GM19239 (cell line): ENCODE data around the gene TRIM47.
A peak's percentile ranks its signal among the peaks of the same experiment; 100 is the strongest.

ENCODE experiments used
- DNase-seq: peaks from one replicate; pipeline ENCODE4 v3.0.0; 2011; ENCODE audit warnings: low spot score; ENCODE audit not compliant: insufficient read length
- FAIRE-seq: peaks from 2 replicates; lab custom pipeline; 2011; peaks lifted over from hg19 to GRCh38; lab: Jason Lieb, UNC

The TRIM47 gene

DNA sequence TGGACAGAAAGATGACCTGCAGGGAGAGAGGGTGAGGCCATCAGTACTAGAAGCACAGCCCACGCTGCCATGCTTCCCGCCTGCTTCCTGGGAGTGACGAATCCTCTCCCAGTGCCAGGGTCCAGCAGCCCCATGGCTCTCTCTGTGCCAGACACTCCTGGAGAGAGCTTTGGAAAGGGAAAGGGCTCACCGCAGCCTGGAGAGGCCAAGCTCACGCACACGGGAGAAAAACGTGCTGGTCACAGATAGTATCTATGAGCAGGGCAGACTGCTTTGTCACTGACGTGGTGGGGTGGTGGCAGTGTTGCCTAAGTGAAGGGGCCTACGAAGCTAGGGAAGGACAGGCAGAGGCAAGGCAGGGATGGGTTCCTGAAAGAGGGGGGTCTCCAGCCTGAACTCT lies 28.7 kb downstream of the TRIM47 start:
- FAIRE-seq, result no peak
- DNase-seq, result no peak

DNA sequence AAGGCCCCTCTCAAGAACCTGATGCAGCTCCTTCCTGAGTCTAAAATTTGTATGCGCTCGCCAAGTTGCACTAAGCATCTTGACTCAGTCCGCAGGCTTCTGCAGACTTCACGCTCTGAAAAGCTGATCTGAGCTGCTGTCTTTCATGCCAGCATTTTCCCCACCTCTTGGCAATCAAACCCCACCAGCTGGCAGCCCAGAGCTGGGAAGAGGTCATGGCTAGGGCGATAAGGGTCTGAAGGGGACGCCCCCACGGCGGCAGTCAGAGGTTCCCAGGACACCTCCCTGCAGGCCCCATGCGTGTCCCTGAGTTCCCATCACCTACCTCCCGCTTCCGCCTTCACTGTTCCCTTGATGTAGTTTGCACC lies 29.1 kb downstream of the TRIM47 start:
- FAIRE-seq (no peak), DNase-seq (no peak)

DNA sequence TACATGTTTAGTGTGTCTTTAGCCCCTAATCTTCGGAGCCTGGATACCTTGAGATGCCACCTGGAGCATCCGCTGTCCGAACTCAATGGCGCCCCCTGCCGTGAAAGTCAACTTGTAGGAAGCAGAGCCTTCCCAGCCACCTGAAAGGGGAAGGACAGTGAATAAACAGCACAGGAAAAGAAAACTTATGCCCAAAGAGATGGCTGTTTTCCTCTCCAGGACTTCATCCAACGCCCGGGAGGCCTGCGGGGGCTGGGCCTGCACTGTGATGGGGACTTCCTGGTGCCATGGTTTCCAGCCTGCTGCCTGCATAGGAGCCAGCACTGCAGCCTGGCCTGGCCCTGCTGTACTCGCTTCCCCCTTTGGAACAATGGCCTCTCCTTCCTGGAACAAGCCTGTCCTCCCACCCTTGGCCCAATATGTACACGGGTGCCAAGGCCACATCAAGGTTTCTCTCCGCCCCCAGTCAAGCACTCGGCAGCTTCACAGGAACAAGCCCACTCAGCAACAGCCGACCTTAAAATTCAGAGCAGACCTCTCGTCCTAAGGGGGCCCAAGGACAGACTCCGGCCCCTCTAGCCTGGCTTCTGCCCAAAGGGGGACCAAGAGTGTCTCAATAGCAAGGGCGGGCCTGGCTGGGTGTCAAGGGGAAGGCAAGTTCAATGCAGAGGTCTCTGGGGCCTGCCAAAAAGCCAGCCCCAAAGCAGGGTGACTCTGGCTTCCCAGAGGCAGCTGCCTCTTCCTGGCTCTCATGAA lies 29.7 kb downstream of the TRIM47 start:
- DNase-seq, result no peak
- peak; percentile 26 for FAIRE-seq

DNA sequence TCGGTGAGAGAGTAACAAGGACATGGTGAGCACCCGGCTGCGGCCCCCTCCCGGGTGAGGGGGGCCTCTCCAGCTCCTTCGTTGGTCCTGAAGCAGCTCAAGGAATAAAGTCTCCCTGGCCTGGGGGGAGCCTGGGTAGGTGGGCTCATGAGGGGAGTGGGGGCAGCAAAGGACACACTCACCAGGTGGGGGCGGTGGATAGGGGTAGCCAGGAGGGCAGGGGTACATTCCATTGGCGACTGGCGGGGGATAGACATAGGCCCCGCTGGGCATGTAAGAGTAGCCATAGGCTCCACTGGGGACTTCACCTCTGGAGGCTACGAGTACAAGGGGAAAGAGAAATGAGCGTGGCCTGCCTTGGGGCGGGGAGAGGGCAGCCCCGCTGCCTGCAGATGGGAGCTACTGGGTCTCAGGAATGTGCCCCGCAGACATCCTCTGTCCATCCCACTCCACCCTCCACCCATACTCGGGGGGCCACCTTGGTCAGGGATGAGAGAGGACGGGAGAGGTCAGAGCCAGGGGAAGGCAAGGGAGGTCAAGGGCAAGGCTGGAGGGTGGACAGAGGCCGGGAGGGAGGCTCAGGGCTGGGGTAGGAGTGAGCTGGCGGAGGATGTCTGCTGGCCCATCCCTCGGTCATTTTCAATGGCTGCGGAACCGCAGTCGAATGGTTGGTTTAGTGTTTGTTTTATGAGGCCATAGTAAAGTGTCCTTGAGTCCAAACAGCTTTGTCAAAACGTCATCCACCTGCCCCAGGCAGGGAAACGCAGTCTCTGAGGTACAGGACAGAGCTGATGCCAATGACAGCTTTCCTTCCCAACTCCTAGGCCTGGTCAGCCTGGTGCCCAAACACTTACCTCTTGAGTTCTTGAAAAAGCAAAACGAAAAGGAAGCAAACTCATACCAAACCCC lies 30.5 kb downstream of the TRIM47 start:
- no peak for DNase-seq
- no peak for FAIRE-seq

DNA sequence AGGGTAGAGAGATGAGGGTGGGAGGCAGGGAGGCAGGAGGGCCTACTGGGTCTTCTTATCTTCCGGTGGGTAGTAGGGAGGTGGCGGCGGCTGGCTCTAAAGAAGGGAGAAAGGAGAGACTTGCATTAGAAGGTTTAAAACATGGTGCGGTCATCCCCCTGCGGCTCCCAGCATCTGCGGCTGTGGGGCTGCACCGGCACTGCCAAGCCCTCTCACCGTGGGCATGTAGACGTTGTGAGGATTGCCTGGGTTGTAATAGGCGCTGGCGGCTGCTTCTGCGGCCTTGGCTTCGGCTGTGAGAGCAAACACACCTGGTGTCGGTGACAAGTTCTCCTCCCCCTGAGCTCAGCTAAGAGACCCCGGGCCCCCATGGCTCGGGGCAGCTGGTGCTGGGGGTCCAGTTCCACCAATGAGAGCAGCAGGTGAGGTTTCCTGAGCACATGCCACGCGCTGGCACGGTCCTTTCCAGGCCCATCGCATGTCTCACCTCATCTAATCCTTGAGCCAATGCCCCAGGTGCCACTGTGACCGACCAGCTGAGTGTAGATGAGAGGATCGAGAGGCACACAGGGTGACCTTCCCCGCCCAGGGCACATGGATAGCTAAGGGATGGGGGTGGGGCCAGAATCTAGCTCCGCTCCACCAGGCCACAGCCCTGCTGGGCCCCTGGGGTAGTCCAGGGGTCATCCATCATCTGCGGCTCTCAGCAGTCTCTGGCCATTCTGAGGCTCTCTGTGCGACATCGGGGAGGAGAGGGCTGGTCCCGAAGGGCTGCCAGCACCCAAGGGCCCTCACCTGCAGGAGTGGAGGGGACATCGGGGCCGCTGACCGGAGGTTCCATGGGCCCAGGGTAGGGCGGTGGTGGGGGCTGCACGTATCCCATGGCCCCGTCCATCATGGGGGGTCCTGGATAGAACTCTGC lies 31.4 kb downstream of the TRIM47 start:
- no peak for DNase-seq
- no peak for FAIRE-seq

DNA sequence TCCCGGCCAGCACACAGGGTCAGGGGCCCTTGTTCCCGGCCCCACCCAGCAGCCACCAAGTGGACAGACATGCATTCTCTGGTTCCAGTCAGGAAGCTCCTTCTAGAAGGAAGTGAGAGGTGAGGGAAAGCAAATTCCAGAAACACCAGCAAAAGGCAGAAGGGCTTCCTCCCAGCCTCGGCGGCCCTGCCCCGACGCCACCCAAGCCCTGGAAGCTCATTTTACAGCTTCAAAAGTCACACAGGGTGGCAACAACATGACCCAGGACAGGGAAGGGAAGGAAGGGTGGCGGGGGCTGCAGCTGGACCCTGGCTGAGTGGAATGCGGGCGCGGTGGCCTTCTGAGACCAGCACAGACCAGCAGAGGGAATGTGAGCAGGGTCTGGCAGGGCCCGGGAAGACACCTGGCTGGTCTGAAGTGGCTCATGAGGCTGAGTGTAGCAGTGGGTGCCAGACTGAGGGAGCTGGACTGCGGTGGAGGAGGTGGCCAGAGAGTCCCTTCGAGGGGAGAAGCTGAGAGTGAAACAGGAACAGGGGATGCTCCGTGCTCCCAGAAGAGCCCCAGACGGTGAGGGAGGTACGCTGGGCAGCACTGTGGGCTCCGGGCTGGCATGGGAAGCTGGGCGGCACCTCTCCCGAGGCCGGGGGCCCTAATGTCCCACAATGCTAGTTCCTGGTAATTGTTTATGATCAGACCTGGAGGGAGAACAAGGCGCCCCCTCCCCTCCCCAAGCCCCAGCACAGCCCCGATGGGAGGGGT lies 32.3 kb downstream of the TRIM47 start:
- FAIRE-seq (no peak), DNase-seq (no peak)

DNA sequence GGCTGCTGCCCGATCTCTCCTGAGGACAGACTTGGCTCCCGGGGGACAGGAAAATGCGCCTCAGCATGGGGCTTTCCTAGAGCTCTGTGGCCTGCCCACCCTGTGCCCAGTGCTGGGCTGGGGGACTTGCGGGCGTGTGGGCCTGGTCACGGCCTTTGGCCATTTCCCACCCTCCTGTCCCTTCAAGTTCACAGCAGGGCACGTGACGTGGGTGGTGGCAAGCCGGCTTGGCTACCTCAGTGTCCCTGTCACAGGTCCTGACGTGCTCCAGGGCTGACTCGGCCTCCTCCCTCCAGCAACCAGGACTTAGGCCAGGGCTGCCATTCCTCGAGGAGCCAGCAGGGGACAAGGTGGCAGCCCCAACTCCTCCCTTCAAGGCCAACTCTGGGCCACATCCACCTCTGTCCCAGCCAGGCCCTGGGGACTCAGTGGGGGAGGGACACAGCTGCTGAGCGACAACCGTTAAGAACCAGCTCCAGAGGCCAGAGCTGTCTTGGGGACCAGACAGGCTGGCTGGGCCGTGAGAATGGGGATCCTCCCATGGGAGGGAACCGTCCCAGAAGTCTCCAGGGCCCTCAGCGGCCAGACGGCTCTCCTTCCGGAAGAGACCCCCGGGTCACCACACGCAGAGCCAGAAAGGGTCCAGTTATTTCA lies 33.2 kb downstream of the TRIM47 start:
- FAIRE-seq, result peak; percentile 87
- peak; percentile 93 for DNase-seq

DNA sequence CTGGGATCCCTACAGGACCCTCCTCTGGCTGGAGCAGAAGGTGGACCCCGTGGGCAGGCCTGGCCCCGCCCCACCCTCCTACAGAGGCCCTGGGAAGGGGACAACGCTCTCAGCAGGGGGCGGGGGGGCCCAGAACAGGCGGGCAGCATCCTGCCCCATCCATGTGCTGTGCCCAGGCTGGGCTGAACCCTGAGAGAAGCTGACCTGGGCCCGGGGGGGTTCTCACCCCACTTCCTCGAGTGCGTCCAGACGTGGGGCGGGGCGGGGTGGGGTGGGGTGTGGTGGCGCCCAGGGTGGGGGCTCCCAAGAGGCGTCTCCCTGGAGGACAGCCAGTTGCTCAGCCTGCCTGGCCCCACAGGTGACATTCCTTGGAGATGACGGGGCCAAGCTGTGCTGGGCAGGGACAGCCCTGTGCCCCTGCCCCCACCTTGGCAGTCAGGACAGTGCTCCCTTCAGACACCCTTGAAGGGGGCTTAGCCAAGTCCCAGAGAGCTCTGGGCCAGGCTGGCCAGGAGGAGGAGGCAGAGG lies 33.8 kb downstream of the TRIM47 start:
- no peak for FAIRE-seq
- no peak for DNase-seq

DNA sequence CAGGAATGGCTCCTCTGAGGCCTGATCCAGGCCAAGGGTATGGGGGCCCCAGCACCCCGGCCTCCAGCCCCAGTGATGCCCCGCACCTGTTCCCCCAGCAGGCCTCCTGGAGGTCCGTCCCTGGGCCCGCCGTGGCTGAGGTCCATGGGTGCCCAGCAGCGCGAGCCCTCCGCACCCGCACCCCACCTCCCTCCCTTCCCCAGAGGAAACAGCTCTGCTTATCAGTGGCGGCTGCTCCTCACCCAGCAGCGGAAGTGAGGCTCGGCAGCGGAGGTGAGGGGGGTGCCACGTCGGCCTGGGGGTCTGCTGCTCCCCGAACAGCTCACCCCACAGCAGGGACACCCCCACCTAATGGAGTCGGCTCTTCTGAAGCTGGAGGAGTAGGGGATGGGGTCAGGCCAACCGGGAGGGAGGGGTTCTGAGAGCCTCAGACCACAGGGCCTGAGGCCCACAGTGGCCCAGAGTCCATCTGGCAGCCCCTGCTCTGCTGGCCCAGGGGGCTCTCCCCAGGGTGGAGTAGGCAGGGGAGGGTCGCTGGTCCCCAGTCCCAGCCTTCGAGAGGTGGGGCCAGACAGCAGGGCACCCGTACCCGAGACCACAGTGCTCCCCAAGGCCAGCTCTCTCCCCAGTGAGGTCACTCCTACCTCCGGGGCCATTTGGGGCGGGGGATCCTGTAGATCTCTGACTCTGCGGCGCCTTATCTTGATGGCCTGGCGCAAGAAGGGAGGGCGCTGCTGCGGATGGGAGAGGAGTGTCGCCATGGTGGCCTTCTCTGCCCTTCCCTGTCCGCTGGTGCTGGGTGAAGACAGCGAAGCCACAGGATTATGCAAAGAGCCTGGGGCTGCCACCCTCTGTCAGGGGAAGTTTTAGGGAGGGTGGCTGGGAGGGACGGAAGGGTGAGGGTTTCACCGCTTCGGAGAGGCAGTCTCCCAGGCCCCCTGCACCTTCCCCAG lies 34.5 kb downstream of the TRIM47 start, which contains the start of gene UNC13D:
Gene UNC13D, minus strand, starts transcription at position 828 of the 953 bp plus-strand sequence. Its CDS starts 67 bp downstream, at position 761.
- DNase-seq (peak; percentile 80), FAIRE-seq (peak; percentile 37)

DNA sequence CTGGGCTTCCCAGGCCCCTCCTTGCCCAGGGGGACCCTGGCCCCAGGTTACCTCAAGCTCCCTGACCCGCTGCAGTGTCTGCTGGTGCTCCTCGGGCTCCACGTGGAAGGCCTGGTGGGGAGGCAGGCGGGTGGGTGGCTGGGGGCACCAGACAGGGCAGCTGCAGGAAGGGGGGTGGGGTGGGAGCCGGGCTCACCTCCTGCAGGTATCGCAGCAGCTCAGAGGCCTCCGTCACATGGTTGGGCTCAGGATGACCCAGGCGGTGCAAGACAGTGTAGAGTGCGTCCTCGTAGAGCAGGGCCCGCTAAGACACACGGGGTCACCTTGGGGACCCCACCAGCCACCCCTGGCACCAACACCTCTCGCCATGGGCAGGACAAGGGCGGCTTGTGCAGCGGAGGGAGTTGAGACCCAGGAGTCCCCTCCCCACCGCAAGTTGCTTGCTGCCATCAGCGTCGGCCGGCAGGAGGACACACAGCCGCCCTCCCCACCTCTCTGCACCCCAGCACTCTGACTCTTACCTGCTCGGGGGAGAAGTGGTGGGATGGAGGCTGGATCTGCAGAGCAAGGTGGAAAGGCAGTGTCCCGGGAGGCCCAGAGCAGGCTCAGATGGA lies 35.3 kb downstream of the TRIM47 start:
- FAIRE-seq (no peak), DNase-seq (no peak)

DNA sequence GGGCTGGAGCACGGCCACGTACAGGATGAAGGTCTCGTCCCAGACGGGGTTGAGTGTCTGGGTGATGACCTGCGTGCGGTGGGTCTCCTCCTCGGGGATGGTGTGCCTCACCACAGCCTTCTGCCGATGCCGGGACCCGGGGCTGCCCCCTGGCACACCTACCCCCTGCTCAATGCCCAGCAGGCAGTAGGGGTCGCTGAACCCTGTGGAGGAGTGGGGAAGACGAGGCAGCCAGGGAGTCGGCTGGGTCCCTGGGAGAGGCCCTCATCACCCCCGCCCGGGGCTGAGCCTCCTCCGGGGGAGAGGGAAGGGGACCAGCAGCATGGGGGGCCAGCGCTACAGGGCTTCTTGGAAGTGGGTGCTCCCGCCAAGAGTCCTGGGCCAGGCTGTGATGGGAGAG lies 36.0 kb downstream of the TRIM47 start:
- FAIRE-seq (no peak), DNase-seq (no peak)

DNA sequence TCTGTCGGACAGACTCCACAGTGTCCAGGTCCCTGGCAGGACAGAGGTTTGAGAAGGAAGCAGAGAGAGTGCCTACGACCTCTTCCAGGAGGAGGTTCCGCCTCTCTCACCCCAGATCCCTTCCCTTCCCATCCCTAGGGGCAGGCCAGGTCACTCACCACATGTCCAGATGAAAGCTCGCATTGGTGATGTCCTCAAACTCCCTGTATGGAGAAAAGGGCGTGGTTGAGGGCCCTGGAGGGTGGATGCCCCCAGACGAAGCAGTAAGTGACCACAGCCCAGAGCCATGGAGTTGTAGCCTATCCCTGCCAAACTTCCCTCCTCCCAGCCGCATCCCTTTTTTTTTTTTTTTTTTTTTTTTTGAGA lies 37.6 kb downstream of the TRIM47 start:
- DNase-seq, result no peak
- FAIRE-seq, result no peak

DNA sequence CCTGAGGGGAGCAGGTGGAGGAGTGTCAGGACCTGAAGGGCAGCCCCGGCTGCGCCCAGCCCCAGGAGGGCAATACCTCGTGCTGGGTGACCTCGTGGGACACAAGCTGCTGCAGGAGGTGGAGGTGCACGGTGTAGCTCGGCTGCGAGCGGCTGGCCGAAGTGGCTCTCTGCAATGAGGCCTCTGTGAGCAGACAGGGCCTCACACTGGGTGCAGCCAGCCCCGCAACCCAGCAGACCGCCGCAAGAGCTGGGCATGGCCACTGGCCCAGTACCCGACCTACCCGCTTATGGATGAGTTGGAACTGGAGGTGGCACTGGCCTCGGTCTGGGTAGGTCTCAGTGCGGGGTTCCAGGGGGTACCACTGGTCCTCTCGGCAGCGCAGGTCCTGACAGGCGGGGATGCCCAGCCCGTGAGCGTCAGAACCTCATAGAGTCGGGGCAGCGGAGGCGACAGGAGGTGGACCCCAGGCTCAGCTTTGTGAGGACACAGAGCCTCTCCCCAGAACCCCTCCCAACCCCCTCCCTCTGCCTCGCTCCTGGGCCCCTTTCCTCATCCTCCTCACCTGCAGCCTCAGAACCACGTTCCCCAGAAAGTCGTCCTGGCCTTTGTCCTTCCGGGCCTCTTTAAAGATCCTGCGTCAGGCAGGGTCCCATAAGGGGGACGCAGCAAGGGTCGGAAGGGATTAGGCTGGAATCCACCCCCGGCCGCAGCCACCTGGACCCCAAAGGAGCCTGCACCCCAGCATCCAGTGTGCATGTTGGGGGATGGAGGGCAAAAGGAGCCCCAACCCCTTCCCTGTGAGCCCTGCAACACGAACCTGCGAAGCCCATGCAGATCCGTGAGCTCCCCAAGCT lies 38.2 kb downstream of the TRIM47 start:
- DNase-seq, result no peak
- no peak for FAIRE-seq

DNA sequence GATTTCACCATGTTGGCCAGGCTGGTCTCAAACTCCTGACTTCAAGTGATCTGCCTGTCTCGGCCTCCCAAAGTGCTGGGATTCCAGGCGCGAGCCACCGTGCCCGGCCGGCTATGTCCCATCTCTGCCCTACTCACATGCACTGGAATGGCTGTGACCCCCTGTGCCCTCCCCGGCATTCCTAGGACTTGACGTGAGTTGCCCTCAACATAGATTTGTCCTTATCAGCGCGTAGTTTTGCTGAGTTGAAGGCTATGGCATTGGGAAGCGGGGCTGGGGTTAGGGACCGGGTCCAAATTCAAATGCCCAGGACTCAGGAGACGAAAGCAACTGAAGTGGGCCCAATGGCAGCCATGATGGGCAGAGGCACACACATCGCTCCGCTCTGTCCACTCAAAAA lies 40.0 kb downstream of the TRIM47 start:
- FAIRE-seq (no peak), DNase-seq (no peak)

DNA sequence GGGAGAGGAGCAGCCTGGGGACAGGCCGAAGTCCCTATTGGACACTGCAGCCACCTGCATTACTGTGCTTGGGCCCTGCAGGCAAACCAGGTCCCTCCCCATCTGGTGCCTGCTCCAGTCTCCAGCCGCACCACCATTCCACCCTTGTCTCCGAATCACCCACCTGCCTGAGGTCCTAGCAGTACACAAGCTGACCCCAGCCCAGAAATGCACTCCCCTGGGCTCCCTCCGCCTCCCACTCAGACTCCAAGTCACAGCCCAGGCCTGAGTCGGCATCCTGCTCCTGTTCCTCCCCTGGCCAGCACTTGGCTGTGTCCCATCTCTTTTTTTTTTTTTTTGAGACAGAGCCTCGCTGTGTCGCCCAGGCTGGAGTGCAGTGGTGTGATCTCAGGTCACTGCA lies 40.5 kb downstream of the TRIM47 start:
- no peak for FAIRE-seq
- no peak for DNase-seq

DNA sequence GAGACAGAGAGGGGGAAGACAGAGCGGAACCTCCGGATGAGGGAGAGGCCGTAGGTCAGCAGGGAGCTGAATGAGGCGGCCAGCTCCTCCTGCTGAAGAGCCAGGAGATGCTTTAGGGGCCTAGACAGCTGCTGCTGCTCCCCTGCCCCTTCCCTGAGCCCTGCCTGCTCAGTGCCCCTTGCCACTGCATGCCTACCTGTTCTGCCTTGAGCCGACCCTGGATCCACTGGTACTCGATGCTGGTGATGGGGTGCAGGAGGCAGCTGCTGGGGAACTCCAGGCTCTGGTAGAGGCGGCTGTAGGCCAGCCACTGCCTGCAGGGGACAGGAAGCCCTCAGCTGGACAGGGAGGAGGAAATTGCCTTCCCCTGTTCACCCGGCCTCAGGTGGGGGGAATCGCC lies 41.8 kb downstream of the TRIM47 start:
- DNase-seq (no peak), FAIRE-seq (no peak)

DNA sequence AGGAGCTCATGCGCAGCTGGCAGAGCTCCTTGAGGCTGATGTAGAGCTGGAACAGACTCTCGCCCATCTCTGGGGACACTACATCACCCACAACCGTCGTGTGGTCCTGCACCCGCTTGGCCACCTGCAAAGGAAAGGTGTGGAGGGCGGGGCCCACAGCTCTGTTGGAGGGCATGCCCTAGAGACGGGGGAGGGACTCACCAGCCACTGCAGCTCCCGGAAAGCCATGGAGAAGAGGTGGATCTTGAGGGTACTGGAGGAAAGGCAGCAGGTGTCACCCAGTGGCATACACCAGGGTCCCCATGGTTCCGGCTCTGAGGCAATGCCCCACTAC lies 42.8 kb downstream of the TRIM47 start:
- DNase-seq (no peak), FAIRE-seq (no peak)
